RWPE1 (cell line): ENCODE data around the gene RUNX3.
A peak's percentile ranks its signal among the peaks of the same experiment; 100 is the strongest.

Experiments
- CTCF ChIA-PET: fragments of 350-600 bp; sonication (Branson Sonifier 250); formaldehyde crosslinking; extraction: SDS; loops from one replicate; lab custom pipeline; 2021; lab: Yijun Ruan, JAX
- POLR2A ChIA-PET: fragments of 400-600 bp; formaldehyde crosslinking; extraction: SDS; loops from one replicate; lab custom pipeline; 2020; ENCODE audit warnings: antibody characterized with exemption; ENCODE audit not compliant: low non-redundant PET; lab: Yijun Ruan, JAX
- DNase-seq: peaks from one replicate; pipeline ENCODE4 v3.0.0; 2012; ENCODE audit warnings: low spot score
- H3K27ac ChIP-seq: fragments of 450-650 bp; 2 replicates; pipeline ENCODE4 v1.5.1; 2017
- TF ChIP-seq, protein P1 (sequence below): fragments of 450-650 bp; conservative IDR thresholded peaks from 2 replicates; pipeline ENCODE4 v1.5.1; 2017; ENCODE audit warnings: low read depth, mild to moderate bottlenecking

The RUNX3 gene

DNA sequence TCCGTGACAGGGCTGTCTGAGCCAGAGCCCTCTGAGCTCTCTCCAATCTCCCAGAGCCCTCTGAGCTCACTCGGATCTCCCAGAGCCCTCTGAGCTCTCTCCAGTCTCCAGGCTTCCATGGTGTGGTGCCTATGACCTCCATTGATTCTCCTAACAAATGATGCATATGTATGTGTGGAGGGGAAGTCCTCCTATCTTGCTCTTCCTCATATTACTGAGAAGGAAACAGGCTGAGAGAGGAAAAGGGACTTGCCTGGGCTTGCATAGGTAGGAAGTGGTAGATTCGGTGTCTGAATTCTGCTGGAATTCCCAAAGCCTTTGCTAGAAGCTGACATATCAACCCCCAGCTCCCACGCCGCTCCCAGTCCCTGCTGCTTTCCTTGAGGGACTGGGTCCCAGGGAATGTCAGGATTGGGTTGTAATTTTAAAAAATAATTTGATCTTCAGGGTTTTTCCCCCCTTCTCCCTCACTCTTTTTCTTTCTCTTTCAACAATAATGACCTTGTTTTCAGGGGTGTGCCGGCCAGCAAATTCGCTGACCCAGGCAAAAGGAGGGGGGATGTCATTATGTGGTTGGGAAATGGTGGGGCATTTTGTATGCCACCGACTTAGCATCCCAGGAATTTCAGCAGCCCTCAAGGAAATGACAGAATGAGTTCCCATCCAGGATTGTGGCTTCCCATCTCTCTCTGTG, 42.3 kb upstream of the RUNX3 start:
- CTCF ChIA-PET: no interaction called here
- TF ChIP-seq, protein P1, sequence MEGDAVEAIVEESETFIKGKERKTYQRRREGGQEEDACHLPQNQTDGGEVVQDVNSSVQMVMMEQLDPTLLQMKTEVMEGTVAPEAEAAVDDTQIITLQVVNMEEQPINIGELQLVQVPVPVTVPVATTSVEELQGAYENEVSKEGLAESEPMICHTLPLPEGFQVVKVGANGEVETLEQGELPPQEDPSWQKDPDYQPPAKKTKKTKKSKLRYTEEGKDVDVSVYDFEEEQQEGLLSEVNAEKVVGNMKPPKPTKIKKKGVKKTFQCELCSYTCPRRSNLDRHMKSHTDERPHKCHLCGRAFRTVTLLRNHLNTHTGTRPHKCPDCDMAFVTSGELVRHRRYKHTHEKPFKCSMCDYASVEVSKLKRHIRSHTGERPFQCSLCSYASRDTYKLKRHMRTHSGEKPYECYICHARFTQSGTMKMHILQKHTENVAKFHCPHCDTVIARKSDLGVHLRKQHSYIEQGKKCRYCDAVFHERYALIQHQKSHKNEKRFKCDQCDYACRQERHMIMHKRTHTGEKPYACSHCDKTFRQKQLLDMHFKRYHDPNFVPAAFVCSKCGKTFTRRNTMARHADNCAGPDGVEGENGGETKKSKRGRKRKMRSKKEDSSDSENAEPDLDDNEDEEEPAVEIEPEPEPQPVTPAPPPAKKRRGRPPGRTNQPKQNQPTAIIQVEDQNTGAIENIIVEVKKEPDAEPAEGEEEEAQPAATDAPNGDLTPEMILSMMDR: no peak
- POLR2A ChIA-PET: interaction anchor here (0.5 kb wide), 1 partner anchor 19 kb away, joined by 3 read pairs; no protein-coding TSS in a partner anchor
- DNase-seq: peak; percentile 35
- H3K27ac ChIP-seq: no peak overlapping the region

- ChIA-PET CTCF (no interaction called here), POLR2A (no interaction called here)
- DNase-seq: no peak
- H3K27ac ChIP-seq: no peak overlapping the region
- TF ChIP-seq, protein P1: no peak
These were observed 41.1 kb upstream of the RUNX3 start for GRCh38 chr1:24970926-24971875.

GRCh38 chr1:24970399-24970753, 40.3 kb upstream of the RUNX3 start:
- ChIA-PET POLR2A (no interaction called here), CTCF (interaction anchor here (1.1 kb wide), 1 partner anchor 122 kb away, joined by 3 read pairs; no protein-coding TSS in a partner anchor)
- peak; percentile 34 for DNase-seq
- H3K27ac ChIP-seq: no peak overlapping the region
- TF ChIP-seq, protein P1: no peak

DNA sequence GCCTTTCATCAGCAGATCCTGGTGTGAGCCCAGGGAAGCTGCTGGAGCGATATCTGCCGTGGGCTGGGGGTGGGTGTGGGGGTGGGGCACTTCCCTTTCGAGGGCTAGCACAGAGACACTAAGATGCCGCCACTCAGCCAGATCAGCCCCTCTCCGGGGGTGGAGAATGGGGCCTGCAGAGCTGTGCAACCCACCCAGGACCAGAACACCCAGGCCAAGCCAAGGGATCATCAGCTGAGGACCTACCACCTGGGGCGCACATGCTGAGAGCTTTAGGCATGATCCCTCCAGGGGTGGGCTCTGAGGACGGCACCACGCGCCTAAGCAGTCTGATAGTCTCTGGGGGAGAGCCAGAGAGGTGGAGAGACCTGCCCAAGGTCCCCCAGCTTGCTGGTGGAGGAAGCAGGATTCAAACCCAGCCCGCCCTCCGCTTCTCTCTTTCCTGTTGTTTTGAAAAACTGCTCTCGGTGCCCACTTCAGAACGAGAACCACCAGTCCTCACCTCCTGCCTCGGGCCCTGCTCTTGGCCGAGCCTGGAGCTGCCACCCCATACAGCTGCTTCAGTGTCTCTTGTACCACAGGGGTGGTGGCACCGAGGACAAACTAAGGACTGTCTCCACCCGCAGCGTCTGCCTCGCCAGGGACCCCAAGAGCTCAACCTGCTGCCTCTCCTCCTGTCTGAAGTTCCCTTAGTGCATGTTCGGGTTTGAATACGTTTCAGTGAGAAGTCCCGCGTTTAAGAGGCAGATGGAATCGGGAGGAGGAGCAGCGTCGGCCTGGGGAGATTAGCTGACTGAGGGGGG, 39.7 kb upstream of the RUNX3 start:
- CTCF ChIA-PET: interaction anchor here (1.1 kb wide), 1 partner anchor 122 kb away, joined by 3 read pairs; no protein-coding TSS in a partner anchor
- H3K27ac ChIP-seq: no peak overlapping the region
- TF ChIP-seq, protein P1: no peak
- DNase-seq: no peak
- POLR2A ChIA-PET: no interaction called here

GRCh38 chr1:24968941-24969585, 39.0 kb upstream of the RUNX3 start:
- ChIA-PET POLR2A (no interaction called here), CTCF (interaction anchor here (0.7 kb wide), 1 partner anchor 139 kb away, joined by 3 read pairs; no protein-coding TSS in a partner anchor)
- TF ChIP-seq, protein P1: no peak
- H3K27ac ChIP-seq: no peak overlapping the region
- DNase-seq: peak; percentile 30
